Endothelial cell of umbilical vein (primary cell): ENCODE results near the gene PRMT1. TPM values are rescaled to one million over a fixed set of nuclear protein-coding genes. Genes with fewer than 3 reads are reported as not detected.

ENCODE experiments used
- BruUV-seq: library from RNA; stranded (reverse); fragments of 400-500 nt; replicated peaks from 2 replicates; lab custom pipeline; 2021; lab: Mats Ljungman, UMichigan
- CTCF ChIA-PET: fragments of 300-600, 350-600 bp; sonication (Branson Sonifier 250); formaldehyde crosslinking; loops from one replicate; lab custom pipeline; 2021; ENCODE audit warnings: antibody characterized with exemption, inconsistent platforms; lab: Charles Lee
- POLR2A ChIA-PET: fragments of 300-600, 350-600 bp; sonication (Branson Sonifier 250); formaldehyde crosslinking; loops from one replicate; lab custom pipeline; 2021; ENCODE audit warnings: antibody characterized with exemption, inconsistent platforms; lab: Charles Lee
- DNase-seq: peaks from one replicate; pipeline ENCODE4 v3.0.0-alpha.2; 2011; ENCODE audit warnings: low read depth, low spot score
- FAIRE-seq: peaks from 2 replicates; lab custom pipeline; 2011; peaks lifted over from hg19 to GRCh38; lab: Jason Lieb, UNC
- H2AFZ ChIP-seq: 2 replicates; pipeline ENCODE4 v1.6.0; 2012; ENCODE audit warnings: low read depth, low read length, control low read depth, inconsistent platforms
- H3K27ac ChIP-seq: 2 replicates; pipeline ENCODE4 v1.5.1; 2011; ENCODE audit warnings: low read depth, mild to moderate bottlenecking, control low read depth, low read length, moderate library complexity; ENCODE audit not compliant: insufficient read depth
- H3K27me3 ChIP-seq, 2 experiments: 2 replicates each; pipeline versions ENCODE4 v1.6.0 to v1.6.1; 2011; ENCODE audit warnings: low read length in 2 of 2, mixed read lengths in 1 of 2; ENCODE audit not compliant: control insufficient read depth in 2 of 2, insufficient read depth in 2 of 2
- H3K36me3 ChIP-seq, 2 experiments: 2 replicates in 1 of 2; 3 replicates in 1 of 2; pipeline ENCODE4 v1.5.1; 2011; ENCODE audit warnings: low read length in 2 of 2, mild to moderate bottlenecking in 1 of 2, moderate library complexity in 1 of 2; ENCODE audit not compliant: control insufficient read depth in 2 of 2, insufficient read depth in 2 of 2; ENCODE audit errors: extremely low read depth in 1 of 2
- H3K4me1 ChIP-seq: 3 replicates; pipeline ENCODE4 v1.5.1; 2011; ENCODE audit warnings: mild to moderate bottlenecking, low read length; ENCODE audit not compliant: control insufficient read depth, insufficient read depth; ENCODE audit errors: extremely low read depth
- H3K4me2 ChIP-seq: 2 replicates; pipeline ENCODE4 v1.6.1; 2011; ENCODE audit warnings: low read length, control low read depth, mixed read lengths; ENCODE audit not compliant: insufficient read depth
- H3K4me3 ChIP-seq, 3 experiments: fragments of 200-600 bp in 1 of 3; sonication (generic), shearing (Covaris generic) in 1 of 3; replicated peaks in 1 of 3; 2 replicates each; pipeline ENCODE4 v1.5.1; 2011 to 2016; ENCODE audit warnings: control low read depth in 3 of 3, low read length in 3 of 3, mild to moderate bottlenecking in 2 of 3, inconsistent platforms in 1 of 3, low read depth in 1 of 3, moderate library complexity in 1 of 3; ENCODE audit not compliant: insufficient read depth in 1 of 3
- H3K79me2 ChIP-seq: 2 replicates; pipeline ENCODE4 v1.6.0; 2012; ENCODE audit warnings: low read length, inconsistent platforms; ENCODE audit not compliant: control insufficient read depth, insufficient read depth
- H3K9ac ChIP-seq: replicated peaks from 2 replicates; pipeline ENCODE3; 2011; ENCODE audit warnings: low read length, control low read depth; ENCODE audit not compliant: insufficient read depth; ENCODE audit errors: extremely low read depth
- H3K9me1 ChIP-seq: replicated peaks from 3 replicates; pipeline ENCODE4 v1.6.0; 2011; ENCODE audit warnings: mild to moderate bottlenecking, low read length; ENCODE audit not compliant: control insufficient read depth, insufficient read depth; ENCODE audit errors: extremely low read depth
- H3K9me3 ChIP-seq: replicated peaks from 2 replicates; pipeline ENCODE4 v1.5.1; 2012; ENCODE audit warnings: low read length, inconsistent platforms; ENCODE audit not compliant: control insufficient read depth, insufficient read depth
- H4K20me1 ChIP-seq: replicated peaks from 2 replicates; pipeline ENCODE3; 2011; ENCODE audit warnings: mild to moderate bottlenecking, low read length; ENCODE audit not compliant: control insufficient read depth, insufficient read depth; ENCODE audit errors: extremely low read depth
- CTCF ChIP-seq, 2 donors: IDR thresholded peaks; 1 replicate in 1 of 2; 2 replicates in 1 of 2; pipeline ENCODE4 v1.5.1; 2011; ENCODE audit warnings: low read length in 2 of 2, mild to moderate bottlenecking in 2 of 2, moderate library complexity in 2 of 2, control low read depth in 1 of 2, inconsistent platforms in 1 of 2, low read depth in 1 of 2; ENCODE audit not compliant: insufficient read depth in 1 of 2; ENCODE audit errors: extremely low read depth in 1 of 2
- EZH2 ChIP-seq: IDR thresholded peaks from 2 replicates; pipeline ENCODE4 v1.6.1; 2012; ENCODE audit warnings: borderline replicate concordance, low read depth, mild to moderate bottlenecking, moderate library complexity, low read length, inconsistent platforms; ENCODE audit not compliant: severe bottlenecking
- FOS ChIP-seq: IDR thresholded peaks from 2 replicates; pipeline ENCODE4 v1.6.1; 2011; ENCODE audit warnings: mild to moderate bottlenecking, low read length, moderate library complexity, borderline replicate concordance; ENCODE audit not compliant: insufficient read depth
- GATA2 ChIP-seq: IDR thresholded peaks from 2 replicates; pipeline ENCODE4 v1.7.0; 2011; ENCODE audit warnings: low read depth, mild to moderate bottlenecking, moderate library complexity, mixed read lengths, low read length; ENCODE audit not compliant: insufficient read length, insufficient read depth
- JUN ChIP-seq: IDR thresholded peaks from 2 replicates; pipeline ENCODE4 v1.6.1; 2011; ENCODE audit warnings: borderline replicate concordance, low read depth; ENCODE audit not compliant: insufficient read length, insufficient read depth
- MAX ChIP-seq: IDR thresholded peaks from 2 replicates; pipeline ENCODE4 v1.6.1; 2011; ENCODE audit not compliant: insufficient read depth, insufficient read length
- MYC ChIP-seq: IDR thresholded peaks from one replicate; pipeline ENCODE4 v1.6.1; 2011; ENCODE audit warnings: mild to moderate bottlenecking, low read depth, low read length
- POLR2A ChIP-seq: IDR thresholded peaks from 2 replicates; pipeline ENCODE4 v1.6.1; 2012; ENCODE audit warnings: low read depth, mild to moderate bottlenecking, control low read depth, low read length
- POLR2AphosphoS5 ChIP-seq: IDR thresholded peaks from 2 replicates; pipeline ENCODE4 v1.6.1; 2012; ENCODE audit warnings: low read depth, mild to moderate bottlenecking, control low read depth, low read length, moderate library complexity; ENCODE audit not compliant: insufficient read depth
- dilution Hi-C: fragments of 300-500 bp; cut with MboI; formaldehyde crosslinking; loops from one replicate; pipeline ENCODE4 v1.15.0; 2019; ENCODE audit warnings: low sequenced_read_pairs; ENCODE audit not compliant: extremely low pct_ligation_motif_present
- intact Hi-C: fragments of 100-400 bp; cut with micrococcal nuclease; formaldehyde crosslinking; loops from one replicate; pipeline ENCODE4 v1.10.0; 2022
- polyA plus RNA-seq, 4 experiments: library from polyadenylated mRNA; depleted of rRNA in 3 of 4; stranded (reverse) in 3 of 4; unstranded in 1 of 4; fragments of >200 nt; gene quantifications; 2 replicates each; pipeline versions ENCODE4 v1.2.1 to v1.2.3, GENCODE V29; 2011 to 2012; ENCODE audit warnings: missing spikeins in 1 of 4
- total RNA-seq: library from RNA; stranded (reverse); gene quantifications from 2 replicates; pipeline ENCODE4 v1.2.3, GENCODE V29; 2021

Gene PRMT1
- total and polyA plus RNA-seq, 2 donors (not counting 3 experiments of a cell fraction or from before 2014, with no cell fraction given) = 242 to 542 TPM

- dilution Hi-C loops (no loop called here), intact Hi-C loops (no loop called here)
- FAIRE-seq (no peak), DNase-seq (no peak)
- Histone ChIP-seq H4K20me1 (no peaks in the 10 kb centered on the region), H3K9me3 (no peaks in the 10 kb centered on the region), H3K4me2 (no peak overlapping the region), H3K9me1 (no peaks in the 10 kb centered on the region), H2AFZ (no peak overlapping the region), H3K9ac (no peak overlapping the region), H3K4me1 (no peaks in the 10 kb centered on the region), H3K4me3 (no peak overlapping the region), H3K79me2 (peaks cover 9% of the 10 kb centered on the region), H3K27ac (no peak overlapping the region), H3K27me3 (no peaks in the 10 kb centered on the region), H3K36me3 (peaks cover 14 to 55% of the 10 kb centered on the region in 2 experiments)
- TF ChIP-seq FOS = no peak
- TF ChIP-seq POLR2A = no peak
- TF ChIP-seq MYC = no peak
- no peak for TF ChIP-seq CTCF (IDR thresholded peaks at IDR 0.05; ENCODE audit: extremely low read depth in 1 of 2, insufficient read depth in 1 of 2, low read depth in 1 of 2, low read length in 2 of 2)
- no peak for TF ChIP-seq EZH2
- TF ChIP-seq JUN = no peak
- no peak for TF ChIP-seq GATA2
- no peak for TF ChIP-seq POLR2AphosphoS5
- no peak for TF ChIP-seq MAX
- BruUV-seq = TSS peak; percentile 39
- CTCF ChIA-PET = no interaction called here
- POLR2A ChIA-PET = no interaction called here
Observed at GRCh38 chr19:49651029-49651819, 25.8 kb upstream of the PRMT1 start.
